ENCODE data around the gene SULT2B1. TPM values are rescaled to one million over a fixed set of nuclear protein-coding genes. Genes with fewer than 3 reads are reported as not detected.

The SULT2B1 gene
- total and polyA plus RNA-seq, 7 donors: 0.06 to 0.23 TPM; not detected in 5

DNA sequence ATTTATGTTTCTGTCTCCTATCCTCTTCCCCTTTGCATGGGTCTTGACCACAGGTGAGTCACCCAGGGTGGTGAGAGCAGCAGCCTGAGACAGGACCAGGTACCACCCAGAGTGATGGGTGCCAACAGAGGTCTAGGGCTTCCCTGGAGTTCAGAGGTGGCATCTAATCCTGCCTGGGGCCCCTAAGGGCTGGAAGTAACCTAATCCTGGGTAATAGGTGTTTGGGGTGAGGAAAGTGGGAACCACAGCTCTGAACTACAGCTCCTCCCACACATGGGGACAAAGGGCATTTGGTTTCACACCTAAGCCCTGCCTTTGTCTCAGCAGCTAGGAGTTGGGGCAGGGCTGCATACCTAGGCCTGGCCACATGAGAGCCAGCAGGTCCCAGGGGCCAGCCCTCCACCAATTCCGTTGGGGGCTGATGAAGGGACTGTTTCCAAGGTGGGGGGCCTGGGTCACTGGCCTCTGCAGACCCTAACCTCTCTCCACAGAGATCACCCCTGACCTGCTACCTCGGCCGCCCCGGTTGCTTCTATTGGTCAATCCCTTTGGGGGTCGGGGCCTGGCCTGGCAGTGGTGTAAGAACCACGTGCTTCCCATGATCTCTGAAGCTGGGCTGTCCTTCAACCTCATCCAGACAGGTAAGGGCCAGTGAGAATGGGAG is 75.4 kb downstream of the SULT2B1 start:
- Histone ChIP-seq H3K9me3 (no peaks in the 10 kb centered on the region), H3K27me3 (ENCODE audit: insufficient read depth in 3 of 3, low read length in 2 of 3) (no peaks in the 10 kb centered on the region), H3K4me1 (peaks cover 33% of the 10 kb centered on the region), H3K27ac (no peak overlapping the region), H3K36me3 (ENCODE audit: insufficient read depth in 1 of 2, low read depth in 1 of 2) (peaks cover 0 to 16% of the 10 kb centered on the region in 2 donors), H3K4me3 (no peak overlapping the region)
- intact Hi-C loops (cut with DNase I): no loop called here
- 58 to 79% (median 68%) methylated on average over 6 of the region's 6 CpGs for WGBS, 3 donors
- ATAC-seq (no peak), DNase-seq (no peak)
- TF ChIP-seq, protein P1, sequence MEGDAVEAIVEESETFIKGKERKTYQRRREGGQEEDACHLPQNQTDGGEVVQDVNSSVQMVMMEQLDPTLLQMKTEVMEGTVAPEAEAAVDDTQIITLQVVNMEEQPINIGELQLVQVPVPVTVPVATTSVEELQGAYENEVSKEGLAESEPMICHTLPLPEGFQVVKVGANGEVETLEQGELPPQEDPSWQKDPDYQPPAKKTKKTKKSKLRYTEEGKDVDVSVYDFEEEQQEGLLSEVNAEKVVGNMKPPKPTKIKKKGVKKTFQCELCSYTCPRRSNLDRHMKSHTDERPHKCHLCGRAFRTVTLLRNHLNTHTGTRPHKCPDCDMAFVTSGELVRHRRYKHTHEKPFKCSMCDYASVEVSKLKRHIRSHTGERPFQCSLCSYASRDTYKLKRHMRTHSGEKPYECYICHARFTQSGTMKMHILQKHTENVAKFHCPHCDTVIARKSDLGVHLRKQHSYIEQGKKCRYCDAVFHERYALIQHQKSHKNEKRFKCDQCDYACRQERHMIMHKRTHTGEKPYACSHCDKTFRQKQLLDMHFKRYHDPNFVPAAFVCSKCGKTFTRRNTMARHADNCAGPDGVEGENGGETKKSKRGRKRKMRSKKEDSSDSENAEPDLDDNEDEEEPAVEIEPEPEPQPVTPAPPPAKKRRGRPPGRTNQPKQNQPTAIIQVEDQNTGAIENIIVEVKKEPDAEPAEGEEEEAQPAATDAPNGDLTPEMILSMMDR (IDR thresholded peaks at IDR 0.05): no peak

DNA sequence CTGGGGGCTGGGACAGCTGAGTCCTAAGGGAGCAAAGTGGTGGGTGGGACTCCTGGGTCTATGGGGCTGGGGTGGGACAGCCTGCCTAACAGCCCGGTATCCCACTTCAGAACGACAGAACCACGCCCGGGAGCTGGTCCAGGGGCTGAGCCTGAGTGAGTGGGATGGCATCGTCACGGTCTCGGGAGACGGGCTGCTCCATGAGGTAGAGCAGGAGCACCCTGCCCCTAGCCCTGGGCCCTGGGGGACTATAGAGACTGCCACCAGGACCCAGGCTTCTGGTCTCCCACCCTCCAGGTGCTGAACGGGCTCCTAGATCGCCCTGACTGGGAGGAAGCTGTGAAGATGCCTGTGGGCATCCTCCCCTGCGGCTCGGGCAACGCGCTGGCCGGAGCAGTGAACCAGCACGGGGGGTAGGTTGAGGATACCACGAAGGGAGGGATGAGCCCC is 75.9 kb downstream of the SULT2B1 start:
- 66 to 81% (median 73%) methylated on average over 17 of the region's 17 CpGs for WGBS, 3 donors
- DNase-seq: no peak
- peaks cover 37% of the 10 kb centered on the region for H3K4me1 ChIP-seq

DNA sequence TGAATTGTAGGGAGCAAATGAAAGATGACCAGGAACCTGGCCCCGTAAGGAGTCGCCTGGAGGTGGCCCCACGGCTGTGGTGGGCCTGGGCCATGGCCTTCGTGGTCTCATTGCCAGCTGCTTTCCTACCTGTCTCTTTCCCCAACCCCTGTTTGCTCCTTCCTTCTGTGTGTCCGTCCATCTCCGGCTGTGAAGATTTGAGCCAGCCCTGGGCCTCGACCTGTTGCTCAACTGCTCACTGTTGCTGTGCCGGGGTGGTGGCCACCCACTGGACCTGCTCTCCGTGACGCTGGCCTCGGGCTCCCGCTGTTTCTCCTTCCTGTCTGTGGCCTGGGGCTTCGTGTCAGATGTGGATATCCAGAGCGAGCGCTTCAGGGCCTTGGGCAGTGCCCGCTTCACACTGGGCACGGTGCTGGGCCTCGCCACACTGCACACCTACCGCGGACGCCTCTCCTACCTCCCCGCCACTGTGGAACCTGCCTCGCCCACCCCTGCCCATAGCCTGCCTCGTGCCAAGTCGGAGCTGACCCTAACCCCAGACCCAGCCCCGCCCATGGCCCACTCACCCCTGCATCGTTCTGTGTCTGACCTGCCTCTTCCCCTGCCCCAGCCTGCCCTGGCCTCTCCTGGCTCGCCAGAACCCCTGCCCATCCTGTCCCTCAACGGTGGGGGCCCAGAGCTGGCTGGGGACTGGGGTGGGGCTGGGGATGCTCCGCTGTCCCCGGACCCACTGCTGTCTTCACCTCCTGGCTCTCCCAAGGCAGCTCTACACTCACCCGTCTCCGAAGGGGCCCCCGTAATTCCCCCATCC is 76.7 kb downstream of the SULT2B1 start:
- Histone ChIP-seq H3K36me3 (ENCODE audit: insufficient read depth in 1 of 2, low read depth in 1 of 2) (peaks cover 0 to 14% of the 10 kb centered on the region in 2 donors), H3K4me3 (no peak overlapping the region), H3K27ac (no peak overlapping the region), H3K9me3 (no peaks in the 10 kb centered on the region), H3K27me3 (ENCODE audit: insufficient read depth in 3 of 3, low read length in 2 of 3) (no peaks in the 10 kb centered on the region), H3K4me1 (peaks cover 37% of the 10 kb centered on the region)
- TF ChIP-seq, protein P1 (IDR thresholded peaks at IDR 0.05): no peak
- 74 to 81% (median 77%) methylated on average over 32 to 34 of the region's 34 CpGs for WGBS, 3 donors
- ATAC-seq: no peak
- intact Hi-C loops (cut with DNase I): no loop called here
- peak in 1 of 2 donors; percentile 65 for DNase-seq

More for the DNA sequence above, 75.9 kb downstream of the SULT2B1 start:
- intact Hi-C loops (cut with DNase I): no loop called here
- Histone ChIP-seq H3K9me3 (no peaks in the 10 kb centered on the region), H3K4me3 (no peak overlapping the region), H3K27ac (no peak overlapping the region), H3K36me3 (ENCODE audit: insufficient read depth in 1 of 2, low read depth in 1 of 2) (peaks cover 0 to 14% of the 10 kb centered on the region in 2 donors), H3K27me3 (ENCODE audit: insufficient read depth in 3 of 3, low read length in 2 of 3) (no peaks in the 10 kb centered on the region)
- ATAC-seq: no peak
- TF ChIP-seq, protein P1 (IDR thresholded peaks at IDR 0.05): no peak

DNA sequence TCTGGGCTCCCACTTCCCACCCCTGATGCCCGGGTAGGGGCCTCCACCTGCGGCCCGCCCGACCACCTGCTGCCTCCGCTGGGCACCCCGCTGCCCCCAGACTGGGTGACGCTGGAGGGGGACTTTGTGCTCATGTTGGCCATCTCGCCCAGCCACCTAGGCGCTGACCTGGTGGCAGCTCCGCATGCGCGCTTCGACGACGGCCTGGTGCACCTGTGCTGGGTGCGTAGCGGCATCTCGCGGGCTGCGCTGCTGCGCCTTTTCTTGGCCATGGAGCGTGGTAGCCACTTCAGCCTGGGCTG is 77.3 kb downstream of the SULT2B1 start:
- WGBS, 3 donors: 91% methylated on average over 21 to 22 of the region's 22 CpGs
- TF ChIP-seq, protein P1 (IDR thresholded peaks at IDR 0.05): no peak
- H3K27me3 ChIP-seq (ENCODE audit: insufficient read depth in 3 of 3, low read length in 2 of 3): no peaks in the 10 kb centered on the region
- H3K36me3 ChIP-seq (ENCODE audit: insufficient read depth in 1 of 2, low read depth in 1 of 2): peaks cover 0 to 14% of the 10 kb centered on the region in 2 donors
- peak overlapping the region; percentile 80 for H3K27ac ChIP-seq
- no peak overlapping the region for H3K4me3 ChIP-seq
- no peaks in the 10 kb centered on the region for H3K9me3 ChIP-seq
- DNase-seq (peak in 1 of 2 donors; percentile 55), ATAC-seq (no peak)
- intact Hi-C loops (cut with DNase I): no loop called here
- H3K4me1 ChIP-seq: peaks cover 40% of the 10 kb centered on the region
